Activated CD4-positive, alpha-beta T cell treated with anti-CD3 and anti-CD28 coated beads for 1 hour (primary cell): ENCODE data around the gene TMEM63A.
A peak's percentile ranks its signal among the peaks of the same experiment; 100 is the strongest.
"Not testable (repeated sequence)": the region's sequence is repeated elsewhere in the genome, so short reads cannot be mapped to it uniquely, and the experiment has no call there.

ENCODE experiments used
- DNase-seq: peaks from one replicate; pipeline ENCODE4 v3.0.0-alpha.2; 2020

Gene TMEM63A

GRCh38 chr1:225816643-225817538 is 65.3 kb downstream of the TMEM63A start:
- no peak for DNase-seq

GRCh38 chr1:225815526-225816178 is 66.5 kb downstream of the TMEM63A start:
- no peak for DNase-seq

- DNase-seq = not testable (repeated sequence)
Measured at GRCh38 chr1:225815090-225815489, 67.1 kb downstream of the TMEM63A start.

- no peak for DNase-seq
Measured at GRCh38 chr1:225814381-225814780, 67.8 kb downstream of the TMEM63A start.

- DNase-seq = no peak
Measured at GRCh38 chr1:225813214-225813964, 68.8 kb downstream of the TMEM63A start.

- no peak for DNase-seq
Measured at GRCh38 chr1:225812488-225813213, 69.5 kb downstream of the TMEM63A start.

GRCh38 chr1:225811622-225812487 is 70.3 kb downstream of the TMEM63A start:
- no peak for DNase-seq

GRCh38 chr1:225810579-225811538 is 71.3 kb downstream of the TMEM63A start:
- not testable (repeated sequence) for DNase-seq

- DNase-seq = peak; percentile 42
Measured at GRCh38 chr1:225809842-225810578, 72.2 kb downstream of the TMEM63A start, which contains the start of gene EPHX1. EPHX1 (plus strand) TSS chr1:225810124; CDS start chr1:225828730, 18,606 bp downstream.

GRCh38 chr1:225808136-225808535 is 74.0 kb downstream of the TMEM63A start:
- DNase-seq = no peak

- DNase-seq = not testable (repeated sequence)
Measured at GRCh38 chr1:225806736-225807135, 75.4 kb downstream of the TMEM63A start.

GRCh38 chr1:225806249-225806648 is 75.9 kb downstream of the TMEM63A start:
- no peak for DNase-seq

GRCh38 chr1:225801146-225801545 is 81.0 kb downstream of the TMEM63A start:
- DNase-seq = not testable (repeated sequence)

GRCh38 chr1:225796097-225796496 is 86.1 kb downstream of the TMEM63A start:
- not testable (repeated sequence) for DNase-seq
